ENCODE data around the gene R3HCC1L. TPM values are rescaled to one million over a fixed set of nuclear protein-coding genes. Genes with fewer than 3 reads are reported as not detected.

R3HCC1L gene
- polyA plus RNA-seq, 2 of the 4 experiments (the other 2 are of a cell fraction), result 11.0 to 15.2 TPM

DNA sequence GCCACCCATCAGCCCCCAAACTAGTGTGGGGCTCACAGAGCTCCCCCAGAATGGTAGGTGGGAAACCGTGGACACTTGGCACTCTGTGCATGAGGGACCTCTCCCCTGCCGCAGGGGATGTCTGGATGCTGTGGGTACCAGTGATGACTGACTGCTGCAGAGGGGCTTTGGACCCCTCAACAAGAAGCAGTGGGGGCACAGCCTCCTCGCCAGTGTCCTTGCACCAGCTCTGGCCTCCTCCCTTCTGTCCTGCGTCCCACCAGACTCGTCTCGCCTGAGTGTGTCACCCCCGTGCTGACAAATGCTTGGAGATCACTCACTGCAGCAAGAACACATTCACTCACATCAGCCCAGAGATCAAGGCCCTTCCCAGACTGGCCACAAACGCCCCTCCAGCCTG is 37.3 kb upstream of the R3HCC1L start:
- POLR2A ChIA-PET, result no interaction called here
- no peak for FAIRE-seq
- CTCF ChIA-PET, result no interaction called here

DNA sequence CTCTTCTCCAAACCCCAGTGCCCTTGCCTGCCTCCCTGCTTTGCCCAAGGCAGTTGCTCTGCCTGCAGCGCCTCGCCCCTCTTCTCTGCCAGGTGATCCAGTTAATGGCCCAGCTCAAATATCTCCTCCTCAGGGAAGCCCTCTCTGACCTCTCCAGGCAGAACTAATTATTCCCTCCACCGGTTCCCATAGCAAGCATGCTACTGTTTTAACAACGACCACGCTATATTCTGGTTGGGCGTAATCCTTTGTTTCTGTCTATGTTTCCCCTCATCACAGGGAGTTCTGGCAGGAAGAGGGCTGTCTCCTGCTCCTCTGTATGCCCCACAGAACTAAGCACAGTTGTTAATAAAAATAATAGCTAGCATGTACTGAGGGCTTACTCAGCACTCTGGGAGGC is 36.8 kb upstream of the R3HCC1L start:
- WGBS (ENCODE audit: missing lambda C conversion rate), result 34% methylated on average over 6 of the region's 6 CpGs
- no peak overlapping the region for H3K4me3 ChIP-seq
- ChIA-PET CTCF (interaction anchor here (1.6 kb wide), 1 partner anchor 19 kb away, joined by 4 read pairs; no protein-coding TSS in a partner anchor), POLR2A (no interaction called here)
- H3K4me2 ChIP-seq, result no peak overlapping the region
- no peaks in the 10 kb centered on the region for H3K4me1 ChIP-seq
- TF ChIP-seq TFCP2L1 (CRISPR knock-in tag; IDR thresholded peaks at IDR 0.05), result no peak
- TF ChIP-seq, protein P1, sequence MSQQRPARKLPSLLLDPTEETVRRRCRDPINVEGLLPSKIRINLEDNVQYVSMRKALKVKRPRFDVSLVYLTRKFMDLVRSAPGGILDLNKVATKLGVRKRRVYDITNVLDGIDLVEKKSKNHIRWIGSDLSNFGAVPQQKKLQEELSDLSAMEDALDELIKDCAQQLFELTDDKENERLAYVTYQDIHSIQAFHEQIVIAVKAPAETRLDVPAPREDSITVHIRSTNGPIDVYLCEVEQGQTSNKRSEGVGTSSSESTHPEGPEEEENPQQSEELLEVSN (IDR thresholded peaks at IDR 0.05; ENCODE audit: borderline replicate concordance, low read depth), result no peak
- TF ChIP-seq EP300 (IDR thresholded peaks at IDR 0.05), result no peak
- no peak overlapping the region for H3K27ac ChIP-seq
- no peak for DNase-seq (ENCODE audit: low read depth in 1 of 2, low spot score in 1 of 2)
- ATAC-seq, result peak in 1 of 2 experiments; percentile 21; a peak in 1 of 6 replicates
- H3K9me3 ChIP-seq, result no peaks in the 10 kb centered on the region
- FAIRE-seq, result no peak

More for the DNA sequence above, 37.3 kb upstream of the R3HCC1L start:
- no peaks in the 10 kb centered on the region for H3K9me3 ChIP-seq
- no peak overlapping the region for H3K4me3 ChIP-seq
- no peak overlapping the region for H3K27ac ChIP-seq
- H3K4me1 ChIP-seq, result no peaks in the 10 kb centered on the region
- DNase-seq (ENCODE audit: low read depth in 1 of 2, low spot score in 1 of 2), result no peak
- 16% methylated on average over 7 of the region's 8 CpGs for WGBS (ENCODE audit: missing lambda C conversion rate)
- ATAC-seq, result peak in 1 of 2 experiments; percentile 20; a peak in 1 of 6 replicates
- TF ChIP-seq NR3C1 (IDR thresholded peaks at IDR 0.05) (no peak), MYC (IDR thresholded peaks at IDR 0.05; ENCODE audit: borderline replicate concordance, low read length) (no peak), ZSCAN20 (CRISPR knock-in tag; IDR thresholded peaks at IDR 0.05) (no peak), HEYL (CRISPR knock-in tag; IDR thresholded peaks at IDR 0.05) (no peak), TP53 (CRISPR knock-in tag; IDR thresholded peaks at IDR 0.05) (no peak)
- TF ChIP-seq, protein P2, sequence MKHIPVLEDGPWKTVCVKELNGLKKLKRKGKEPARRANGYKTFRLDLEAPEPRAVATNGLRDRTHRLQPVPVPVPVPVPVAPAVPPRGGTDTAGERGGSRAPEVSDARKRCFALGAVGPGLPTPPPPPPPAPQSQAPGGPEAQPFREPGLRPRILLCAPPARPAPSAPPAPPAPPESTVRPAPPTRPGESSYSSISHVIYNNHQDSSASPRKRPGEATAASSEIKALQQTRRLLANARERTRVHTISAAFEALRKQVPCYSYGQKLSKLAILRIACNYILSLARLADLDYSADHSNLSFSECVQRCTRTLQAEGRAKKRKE (CRISPR knock-in tag; IDR thresholded peaks at IDR 0.05; ENCODE audit: low read depth), result no peak
- H3K4me2 ChIP-seq, result no peak overlapping the region

DNA sequence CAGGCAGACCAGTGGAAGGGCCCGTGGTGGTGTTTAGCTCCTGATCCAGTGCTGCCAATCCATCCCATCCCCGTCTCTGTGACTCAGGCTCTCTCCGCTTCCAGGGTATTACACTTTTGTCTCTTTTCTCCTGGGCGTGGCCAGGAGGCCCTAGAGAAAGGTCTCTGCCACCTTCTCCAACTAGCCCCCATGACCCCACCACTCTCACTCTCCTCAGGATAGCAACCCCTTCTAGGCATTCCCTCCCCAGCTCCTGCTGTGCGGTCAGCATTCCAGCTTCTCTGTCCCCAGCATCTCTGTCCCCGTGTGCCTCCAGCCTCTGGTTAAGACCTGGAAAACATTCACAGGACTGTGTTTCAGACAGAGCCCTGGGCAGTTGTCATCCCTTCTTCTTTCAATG is 36.2 kb upstream of the R3HCC1L start:
- FAIRE-seq (no peak), ATAC-seq (no peak; a peak in 1 of 6 replicates), DNase-seq (ENCODE audit: low read depth in 1 of 2, low spot score in 1 of 2) (no peak)
- no peak overlapping the region for H3K27ac ChIP-seq
- ChIA-PET CTCF (interaction anchor here (1.6 kb wide), 1 partner anchor 18 kb away, joined by 4 read pairs; no protein-coding TSS in a partner anchor), POLR2A (no interaction called here)
- no peak overlapping the region for H3K4me2 ChIP-seq
- WGBS (ENCODE audit: missing lambda C conversion rate), result 37% methylated on average over 6 of the region's 6 CpGs
- TF ChIP-seq FOSB (CRISPR knock-in tag; IDR thresholded peaks at IDR 0.05), result no peak
- no peak for TF ChIP-seq HDAC2 (IDR thresholded peaks at IDR 0.05)
- TF ChIP-seq, protein P3, sequence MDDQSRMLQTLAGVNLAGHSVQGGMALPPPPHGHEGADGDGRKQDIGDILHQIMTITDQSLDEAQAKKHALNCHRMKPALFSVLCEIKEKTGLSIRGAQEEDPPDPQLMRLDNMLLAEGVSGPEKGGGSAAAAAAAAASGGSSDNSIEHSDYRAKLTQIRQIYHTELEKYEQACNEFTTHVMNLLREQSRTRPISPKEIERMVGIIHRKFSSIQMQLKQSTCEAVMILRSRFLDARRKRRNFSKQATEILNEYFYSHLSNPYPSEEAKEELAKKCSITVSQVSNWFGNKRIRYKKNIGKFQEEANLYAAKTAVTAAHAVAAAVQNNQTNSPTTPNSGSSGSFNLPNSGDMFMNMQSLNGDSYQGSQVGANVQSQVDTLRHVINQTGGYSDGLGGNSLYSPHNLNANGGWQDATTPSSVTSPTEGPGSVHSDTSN (IDR thresholded peaks at IDR 0.05), result no peak
- no peak for TF ChIP-seq RFX5 (IDR thresholded peaks at IDR 0.05)
- TF ChIP-seq, protein P4, sequence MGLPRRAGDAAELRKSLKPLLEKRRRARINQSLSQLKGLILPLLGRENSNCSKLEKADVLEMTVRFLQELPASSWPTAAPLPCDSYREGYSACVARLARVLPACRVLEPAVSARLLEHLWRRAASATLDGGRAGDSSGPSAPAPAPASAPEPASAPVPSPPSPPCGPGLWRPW (IDR thresholded peaks at IDR 0.05), result no peak
- TF ChIP-seq MAFK (IDR thresholded peaks at IDR 0.05; ENCODE audit: partially characterized antibody), result no peak
- TF ChIP-seq CBX2 (IDR thresholded peaks at IDR 0.05; ENCODE audit: borderline replicate concordance, low read depth), result no peak
- TF ChIP-seq ZNF302 (CRISPR knock-in tag; IDR thresholded peaks at IDR 0.05), result no peak
- TF ChIP-seq MAZ (IDR thresholded peaks at IDR 0.05; ENCODE audit: borderline replicate concordance, low read depth, low read length), result no peak
- no peak for TF ChIP-seq POLR2A (IDR thresholded peaks at IDR 0.05; ENCODE audit: low read length)
- H3K4me1 ChIP-seq, result no peaks in the 10 kb centered on the region
- no peaks in the 10 kb centered on the region for H3K9me3 ChIP-seq
- no peak overlapping the region for H3K4me3 ChIP-seq

DNA sequence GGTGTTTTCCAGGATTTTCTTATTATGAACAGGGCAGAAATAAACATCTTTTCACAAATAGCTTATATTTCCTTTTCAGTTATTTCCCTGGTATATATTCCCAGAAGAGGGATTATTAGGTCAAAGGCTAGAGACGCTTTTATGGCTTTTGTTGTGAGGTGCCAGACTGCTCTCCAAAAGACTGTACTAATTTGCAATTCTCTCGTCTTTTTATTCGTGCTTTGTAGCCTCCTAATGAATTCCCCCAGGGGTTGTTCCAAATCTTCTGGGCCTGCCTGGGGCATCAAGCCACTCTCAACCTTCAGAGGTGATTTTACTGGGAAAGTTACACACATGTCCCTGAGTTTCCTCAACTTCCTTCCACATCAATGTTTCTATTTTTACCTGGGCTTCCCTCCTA is 34.0 kb upstream of the R3HCC1L start:
- FAIRE-seq, result no peak

More for the DNA sequence above, 34.0 kb upstream of the R3HCC1L start:
- ChIA-PET POLR2A (no interaction called here), CTCF (interaction anchor here (0.9 kb wide), 1 partner anchor 59 kb away, joined by 6 read pairs; no protein-coding TSS in a partner anchor)
- WGBS (ENCODE audit: missing lambda C conversion rate), result under 1% methylated on average over 3 of the region's 3 CpGs
- Histone ChIP-seq H3K4me3 (no peak overlapping the region), H3K27ac (no peak overlapping the region), H3K9me3 (no peaks in the 10 kb centered on the region), H3K4me2 (no peak overlapping the region), H3K4me1 (no peaks in the 10 kb centered on the region)
- ATAC-seq, result no peak
- TF ChIP-seq ESRRA (IDR thresholded peaks at IDR 0.05; ENCODE audit: borderline replicate concordance, low read length) (no peak), CEBPB (IDR thresholded peaks at IDR 0.05) (no peak), ZC3H11A (IDR thresholded peaks at IDR 0.05) (no peak)
- TF ChIP-seq, protein P1 (IDR thresholded peaks at IDR 0.05; ENCODE audit: borderline replicate concordance, low read depth), result no peak
- no peak for DNase-seq (ENCODE audit: low read depth in 1 of 2, low spot score in 1 of 2)
